HG02870 (cell line): ENCODE data around the gene METAP1.
"Not testable (repeated sequence)": the region's sequence is repeated elsewhere in the genome, so short reads cannot be mapped to it uniquely, and the experiment has no call there.

Experiments used
- ATAC-seq: cut with Tn5 transposase; IDR thresholded peaks from one replicate; pipeline ENCODE4 v1.9.1; 2021; ENCODE audit warnings: mild to moderate bottlenecking, moderate library complexity; ENCODE audit not compliant: unreplicated experiment

Gene METAP1

DNA sequence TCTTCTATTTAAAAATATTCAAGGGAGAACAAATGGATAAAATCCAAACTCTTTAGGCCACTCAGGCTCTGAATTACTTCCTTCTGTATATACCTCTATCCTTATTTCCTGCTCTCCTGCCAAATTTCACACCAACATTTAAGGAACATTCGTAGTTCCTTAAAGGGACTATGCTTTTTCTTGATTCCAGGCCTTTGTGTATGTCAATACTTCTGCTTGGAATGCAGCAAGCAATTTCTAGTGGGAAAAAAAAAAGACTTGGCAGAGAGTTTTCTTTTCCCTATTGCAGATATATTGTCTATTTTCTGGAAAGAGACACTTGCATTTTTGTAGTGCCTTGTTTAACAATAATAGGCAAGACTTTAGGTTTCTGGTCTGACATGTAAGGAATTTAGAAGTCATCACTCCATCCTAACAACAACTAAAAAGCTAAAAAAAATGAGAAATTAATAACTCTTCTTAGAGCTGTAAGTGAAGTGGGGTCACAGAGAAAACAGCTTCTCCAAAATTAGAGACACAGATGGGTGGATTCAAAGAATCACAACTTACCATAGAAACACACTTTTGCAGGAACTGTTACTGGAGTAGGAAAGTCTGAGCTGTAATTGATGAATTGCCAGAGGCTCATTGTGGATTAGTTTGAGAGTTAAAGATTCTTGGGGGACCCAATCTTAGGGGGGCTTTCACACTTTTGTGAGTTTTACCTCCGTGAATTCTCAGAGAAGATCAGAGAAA, 95.1 kb downstream of the METAP1 start:
- no peak for ATAC-seq

DNA sequence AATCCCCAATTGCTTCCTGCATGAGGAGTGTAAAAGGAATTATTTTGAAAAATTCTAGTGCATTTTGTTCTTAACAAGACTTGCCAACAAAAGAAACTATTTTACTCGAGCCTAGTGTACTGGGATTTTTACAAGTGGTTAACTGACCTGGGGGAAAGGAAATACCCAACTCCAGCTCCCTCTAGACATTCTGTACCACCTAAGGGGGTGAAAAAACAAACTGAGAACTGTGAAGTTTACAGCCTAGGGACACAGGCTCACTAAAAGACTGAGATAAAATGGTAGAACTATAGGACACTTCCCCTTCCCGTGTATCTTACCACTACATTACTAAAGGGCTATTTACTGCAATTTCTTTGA, 95.7 kb downstream of the METAP1 start:
- no peak for ATAC-seq

DNA sequence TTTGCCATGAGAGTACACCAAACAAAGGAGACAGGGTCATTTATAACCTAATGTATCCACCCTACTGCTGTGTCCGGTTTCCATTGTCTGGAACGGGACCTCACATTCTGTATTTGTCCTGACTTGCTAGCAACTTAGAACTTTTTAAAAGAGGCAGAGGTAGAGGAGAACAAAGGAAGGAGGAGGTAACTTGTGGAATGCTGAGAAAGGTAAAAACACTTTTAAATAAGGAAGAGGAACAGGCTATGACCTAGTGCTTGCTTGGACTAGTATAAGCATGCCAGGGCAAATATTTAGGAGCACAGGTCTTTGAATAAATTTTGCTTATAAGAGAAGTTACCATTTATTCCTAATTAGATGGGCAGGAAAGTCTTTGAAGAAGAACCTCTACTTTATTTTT, 96.3 kb downstream of the METAP1 start:
- ATAC-seq: not testable (repeated sequence)

DNA sequence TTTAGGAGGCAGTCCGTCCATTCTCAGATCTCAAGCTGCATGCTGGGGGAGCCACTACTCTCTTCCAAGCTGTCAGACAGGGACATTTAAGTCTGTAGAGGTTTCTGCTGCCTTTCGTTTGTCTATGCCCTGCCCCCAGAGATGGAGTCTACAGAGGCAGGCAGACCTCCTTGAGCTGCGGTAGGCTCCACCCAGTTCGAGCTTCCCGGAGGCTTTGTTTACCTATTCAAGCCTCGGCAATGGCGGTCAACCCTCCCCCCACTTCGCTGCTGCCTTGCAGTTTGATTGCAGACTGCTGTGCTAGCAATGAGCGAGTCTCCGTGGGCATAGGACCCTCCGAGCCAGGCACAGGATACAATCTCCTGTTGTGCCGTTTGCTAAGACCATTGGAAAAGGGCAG, 103.8 kb downstream of the METAP1 start:
- no peak for ATAC-seq

DNA sequence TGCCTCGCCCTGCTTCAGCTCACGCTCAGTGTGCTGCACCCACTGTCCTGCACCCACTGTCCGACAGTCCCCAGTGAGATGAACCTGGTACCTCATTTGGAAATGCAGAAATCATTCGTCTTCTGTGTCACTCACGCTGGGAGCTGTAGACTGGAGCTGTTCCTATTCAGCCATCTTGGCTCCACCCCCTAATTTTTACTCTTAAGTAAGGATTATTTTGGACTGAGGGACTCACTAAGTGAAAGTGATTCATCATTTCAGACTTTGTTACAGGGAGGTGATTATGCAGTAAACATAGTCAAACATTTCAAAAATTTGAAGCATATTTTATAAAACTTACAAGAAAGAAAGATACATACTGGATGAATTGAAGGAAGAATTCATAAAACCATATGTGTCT, 104.3 kb downstream of the METAP1 start:
- not testable (repeated sequence) for ATAC-seq

DNA sequence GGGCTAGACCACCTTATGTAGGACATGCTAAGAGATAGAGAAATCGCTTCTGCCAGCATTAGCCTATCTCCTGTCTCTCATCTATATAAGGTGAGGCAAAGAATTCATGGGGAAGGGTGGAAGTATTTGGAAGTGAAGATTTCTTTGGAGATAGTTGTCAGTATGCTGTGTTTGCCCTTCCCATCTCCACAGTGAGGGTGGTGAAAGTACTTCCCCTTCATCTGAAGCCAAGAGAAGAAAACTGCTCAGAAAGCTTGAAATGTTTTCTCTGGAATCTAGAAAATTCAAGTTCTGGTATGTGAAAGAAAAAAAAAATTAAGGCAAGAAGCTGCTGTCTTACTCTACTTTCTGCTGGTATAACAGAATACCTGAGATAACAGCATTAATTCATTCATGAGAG, 105.4 kb downstream of the METAP1 start:
- no peak for ATAC-seq

DNA sequence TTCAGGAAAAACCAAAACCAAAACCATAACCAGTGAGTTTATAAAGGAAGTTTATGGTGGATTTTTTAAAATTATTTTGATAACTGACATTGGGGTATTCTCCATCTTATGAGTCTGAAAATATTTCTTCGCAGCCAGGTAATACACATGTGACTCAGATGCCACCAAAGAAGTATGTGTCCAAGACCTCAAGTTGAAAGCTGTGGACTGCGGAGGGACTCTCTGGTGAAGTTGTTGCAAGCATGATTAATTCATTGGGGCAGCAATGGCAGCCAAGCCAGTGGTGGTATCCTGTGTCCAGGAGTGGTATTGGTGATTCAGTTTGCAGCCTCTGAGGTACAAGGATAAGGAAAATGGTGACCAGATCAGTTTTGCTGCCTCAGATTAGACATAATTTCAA, 107.1 kb downstream of the METAP1 start:
- no peak for ATAC-seq

DNA sequence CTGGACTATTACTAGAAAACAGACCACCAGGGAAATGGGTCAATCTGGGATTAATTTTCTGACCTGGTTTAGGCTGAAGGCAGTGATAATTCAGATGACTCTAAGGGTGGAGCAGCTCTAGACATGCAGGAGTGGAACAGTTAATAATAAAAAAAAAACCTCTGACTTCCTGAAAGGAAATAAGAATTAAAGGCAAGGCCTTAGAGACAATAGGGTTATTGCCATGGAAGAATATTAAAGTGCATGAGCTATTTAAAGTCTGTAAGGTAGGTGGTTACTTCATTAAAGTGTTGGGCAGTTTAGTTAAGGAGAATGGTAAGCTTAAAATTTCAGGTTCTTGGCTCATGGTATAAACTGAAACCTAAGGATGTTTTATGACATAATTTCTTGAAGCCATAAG, 107.6 kb downstream of the METAP1 start:
- ATAC-seq: no peak

DNA sequence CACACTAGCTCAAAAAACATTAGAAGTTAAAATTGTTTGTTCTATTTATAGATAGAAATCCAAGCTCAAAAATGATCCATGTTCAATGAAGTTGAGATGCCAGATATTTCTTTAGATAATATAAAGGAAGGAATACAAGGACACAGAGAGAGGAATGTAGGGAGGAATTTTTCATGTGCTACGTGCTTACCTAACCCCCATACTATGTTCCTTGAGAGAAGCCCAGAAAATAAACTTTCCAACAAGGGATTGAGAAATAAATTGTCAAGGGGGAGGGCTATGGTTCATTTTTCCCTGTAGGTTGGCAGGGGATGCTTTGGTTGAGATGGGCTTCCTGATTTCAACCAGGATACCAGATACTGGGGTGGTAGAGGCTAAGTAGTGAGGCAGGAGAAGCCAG, 108.6 kb downstream of the METAP1 start:
- no peak for ATAC-seq

DNA sequence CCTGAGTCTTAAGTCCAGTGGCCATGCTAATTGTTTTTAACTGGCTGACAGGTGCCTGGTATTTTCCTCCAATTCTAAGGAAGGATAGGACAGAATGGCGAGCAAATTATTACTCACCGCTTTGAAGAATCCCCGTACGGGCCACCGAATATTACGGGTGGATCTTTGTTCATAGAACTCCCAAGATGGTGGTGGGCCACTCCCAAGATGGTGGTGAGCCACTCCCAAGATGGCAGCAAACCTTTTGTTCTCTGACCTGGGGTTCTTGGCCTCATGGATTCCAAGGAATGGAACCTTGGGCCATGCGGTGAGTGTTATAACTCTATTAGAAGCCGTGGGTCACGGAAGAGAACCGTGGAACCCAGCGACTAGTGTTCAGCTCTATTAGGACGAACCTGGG, 113.8 kb downstream of the METAP1 start:
- ATAC-seq: not testable (repeated sequence)
